Mesenchymal stem cell (in vitro differentiated cells and primary cell): ENCODE measurements around the gene TTC1.

Source experiments
- DNase-seq: peaks from one replicate; pipeline ENCODE4 v3.0.0-alpha.2; 2013
- H2AFZ ChIP-seq: one replicate; pipeline ENCODE4 v1.6.1; 2013; ENCODE audit warnings: low read depth, mild to moderate bottlenecking, control low read depth, inconsistent platforms, low read length, moderate library complexity
- H2AK5ac ChIP-seq: 2 replicates; pipeline ENCODE4 v1.6.1; 2013; ENCODE audit warnings: low read length, moderate library complexity, mild to moderate bottlenecking, inconsistent platforms; ENCODE audit not compliant: severe bottlenecking
- H2BK120ac ChIP-seq: one replicate; pipeline ENCODE4 v1.6.1; 2013; ENCODE audit warnings: low read depth, mild to moderate bottlenecking, inconsistent platforms, low read length, moderate library complexity
- H2BK12ac ChIP-seq, 2 experiments: one replicate each; pipeline ENCODE4 v1.6.1; 2013; ENCODE audit warnings: inconsistent platforms in 2 of 2, low read length in 2 of 2, mild to moderate bottlenecking in 2 of 2, moderate library complexity in 2 of 2, control low read depth in 1 of 2
- H2BK15ac ChIP-seq: one replicate; pipeline ENCODE4 v1.6.1; 2013; ENCODE audit warnings: mild to moderate bottlenecking, low read depth, inconsistent platforms; ENCODE audit not compliant: poor library complexity, severe bottlenecking
- H2BK5ac ChIP-seq: 2 replicates; pipeline ENCODE4 v1.6.1; 2013; ENCODE audit warnings: low read depth, mild to moderate bottlenecking, low read length, control low read depth, inconsistent platforms; ENCODE audit not compliant: poor library complexity, severe bottlenecking
- H3K14ac ChIP-seq, 2 experiments: one replicate each; pipeline ENCODE4 v1.6.1; 2013; ENCODE audit warnings: inconsistent platforms in 2 of 2, low read length in 2 of 2, control low read depth in 1 of 2, mild to moderate bottlenecking in 1 of 2, moderate library complexity in 1 of 2
- H3K18ac ChIP-seq, 2 experiments: one replicate each; pipeline ENCODE4 v1.6.1; 2013; ENCODE audit warnings: inconsistent platforms in 2 of 2, low read length in 2 of 2, control low read depth in 1 of 2, low read depth in 1 of 2, mild to moderate bottlenecking in 1 of 2
- H3K23ac ChIP-seq, 2 experiments: one replicate each; pipeline ENCODE4 v1.6.1; 2013; ENCODE audit warnings: inconsistent platforms in 2 of 2, low read length in 2 of 2, mild to moderate bottlenecking in 2 of 2, moderate library complexity in 2 of 2, control low read depth in 1 of 2
- H3K27ac ChIP-seq: 2 replicates; pipeline ENCODE4 v1.5.1; 2013; ENCODE audit warnings: mild to moderate bottlenecking, moderate library complexity, low read length, control low read depth, inconsistent platforms; ENCODE audit not compliant: poor library complexity, severe bottlenecking
- H3K27me3 ChIP-seq, 2 experiments: 2 replicates each; pipeline versions ENCODE4 v1.6.1 to v1.7.0; 2013; ENCODE audit warnings: low read length in 2 of 2, mild to moderate bottlenecking in 2 of 2, moderate library complexity in 2 of 2, control low read depth in 1 of 2, inconsistent platforms in 1 of 2; ENCODE audit not compliant: control insufficient read depth in 1 of 2, insufficient read depth in 1 of 2
- H3K36me3 ChIP-seq, 2 experiments: 2 replicates each; pipeline versions ENCODE4 v1.6.1 to v1.7.0; 2013; ENCODE audit warnings: low read length in 2 of 2, control low read depth in 1 of 2, inconsistent platforms in 1 of 2, low read depth in 1 of 2, mild to moderate bottlenecking in 1 of 2; ENCODE audit not compliant: insufficient read depth in 2 of 2, control insufficient read depth in 1 of 2
- H3K4ac ChIP-seq, 2 experiments: one replicate each; pipeline ENCODE4 v1.6.1; 2013; ENCODE audit warnings: inconsistent platforms in 2 of 2, low read length in 2 of 2, mild to moderate bottlenecking in 2 of 2, moderate library complexity in 2 of 2, control low read depth in 1 of 2, low read depth in 1 of 2
- H3K4me1 ChIP-seq: 2 replicates; pipeline ENCODE4 v1.6.1; 2013; ENCODE audit warnings: low read depth, low read length, control low read depth; ENCODE audit not compliant: control insufficient read depth, insufficient read depth
- H3K4me2 ChIP-seq: 2 replicates; pipeline ENCODE4 v1.6.1; 2013; ENCODE audit warnings: low read length, mild to moderate bottlenecking, inconsistent platforms; ENCODE audit not compliant: poor library complexity, severe bottlenecking
- H3K4me3 ChIP-seq, 2 experiments: 2 replicates each; pipeline versions ENCODE4 v1.5.1 to v1.7.0; 2013; ENCODE audit warnings: low read length in 2 of 2, mild to moderate bottlenecking in 2 of 2, control low read depth in 1 of 2, low read depth in 1 of 2; ENCODE audit not compliant: insufficient read depth in 1 of 2
- H3K79me1 ChIP-seq: replicated peaks from 2 replicates; pipeline ENCODE4 v1.6.1; 2013; ENCODE audit warnings: mild to moderate bottlenecking, control low read depth, low read length, inconsistent platforms; ENCODE audit not compliant: poor library complexity, severe bottlenecking
- H3K9ac ChIP-seq: 2 replicates; pipeline ENCODE4 v1.7.0; 2013; ENCODE audit warnings: mild to moderate bottlenecking, low read length, moderate library complexity
- H3K9me3 ChIP-seq: 2 replicates; pipeline ENCODE4 v1.7.0; 2013; ENCODE audit warnings: mild to moderate bottlenecking, low read length; ENCODE audit not compliant: control insufficient read depth
- H4K8ac ChIP-seq: one replicate; pipeline ENCODE4 v1.6.1; 2013; ENCODE audit warnings: inconsistent platforms, mild to moderate bottlenecking, low read length, moderate library complexity
- H4K91ac ChIP-seq: one replicate; pipeline ENCODE4 v1.6.1; 2013; ENCODE audit warnings: mild to moderate bottlenecking, low read length, inconsistent platforms
- WGBS: methylation state at CpG from one replicate; pipeline ENCODE4 v1.1.7; 2013; ENCODE audit warnings: mixed read lengths; 5-methylcytosine and 5-hydroxymethylcytosine counted together

The TTC1 gene

GRCh38 chr5:159976921-159977320, 32.0 kb upstream of the TTC1 start:
- Histone ChIP-seq H2BK15ac (no peak overlapping the region), H2AK5ac (peak overlapping the region; percentile 81), H3K4me2 (no peak overlapping the region), H2BK5ac (no peak overlapping the region), H2AFZ (no peak overlapping the region), H3K27ac (no peak overlapping the region), H3K18ac (no peak overlapping the region), H3K36me3 (no peaks in the 10 kb centered on the region), H3K4me3 (no peak overlapping the region), H3K79me1 (no peaks in the 10 kb centered on the region), H4K8ac (peak overlapping the region; percentile 14), H2BK120ac (no peak overlapping the region), H4K91ac (no peak overlapping the region), H3K27me3 (peaks cover 0 to 55% of the 10 kb centered on the region in 2 experiments), H3K9me3 (no peaks in the 10 kb centered on the region), H3K23ac (no peak overlapping the region), H3K9ac (no peak overlapping the region), H2BK12ac (no peak overlapping the region), H3K4ac (no peak overlapping the region), H3K14ac (no peak overlapping the region), H3K4me1 (peaks cover 14% of the 10 kb centered on the region)
- DNase-seq: no peak
- 91% methylated on average over 3 of the region's 3 CpGs for WGBS

GRCh38 chr5:159978358-159978757, 30.6 kb upstream of the TTC1 start:
- Histone ChIP-seq H2AK5ac (no peak overlapping the region), H3K23ac (no peak overlapping the region), H2AFZ (no peak overlapping the region), H3K4ac (no peak overlapping the region), H4K8ac (no peak overlapping the region), H3K36me3 (no peaks in the 10 kb centered on the region), H3K4me3 (no peak overlapping the region), H3K14ac (no peak overlapping the region), H4K91ac (no peak overlapping the region), H3K4me1 (peaks cover 8% of the 10 kb centered on the region), H2BK15ac (no peak overlapping the region), H3K27me3 (peaks cover 0 to 61% of the 10 kb centered on the region in 2 experiments), H3K18ac (no peak overlapping the region), H2BK120ac (no peak overlapping the region), H3K4me2 (no peak overlapping the region), H3K9ac (no peak overlapping the region), H3K9me3 (no peaks in the 10 kb centered on the region), H2BK12ac (no peak overlapping the region), H3K79me1 (no peaks in the 10 kb centered on the region), H3K27ac (no peak overlapping the region), H2BK5ac (no peak overlapping the region)
- 71% methylated on average over 2 of the region's 2 CpGs for WGBS
- no peak for DNase-seq

GRCh38 chr5:159982421-159983173, 26.3 kb upstream of the TTC1 start:
- Histone ChIP-seq H2AFZ (no peak overlapping the region), H2BK5ac (no peak overlapping the region), H3K9ac (no peak overlapping the region), H3K9me3 (no peaks in the 10 kb centered on the region), H3K4me3 (no peak overlapping the region), H3K4ac (no peak overlapping the region), H3K4me1 (peaks cover 8% of the 10 kb centered on the region), H3K36me3 (no peaks in the 10 kb centered on the region), H2AK5ac (no peak overlapping the region), H2BK15ac (no peak overlapping the region), H4K91ac (no peak overlapping the region), H2BK120ac (no peak overlapping the region), H3K4me2 (no peak overlapping the region), H2BK12ac (no peak overlapping the region), H3K14ac (peak overlapping the region in 1 of 2 experiments; percentile 29), H3K27me3 (peaks cover 16 to 86% of the 10 kb centered on the region in 2 experiments), H3K79me1 (no peaks in the 10 kb centered on the region), H3K23ac (no peak overlapping the region), H3K18ac (no peak overlapping the region), H4K8ac (no peak overlapping the region), H3K27ac (no peak overlapping the region)
- 87% methylated on average over 5 of the region's 8 CpGs for whole genome bisulfite sequencing
- DNase-seq: no peak

- Histone ChIP-seq H3K4me2 (peak overlapping the region; percentile 94), H3K4me3 (peak overlapping the region; percentile 53 to 79), H2BK120ac (no peak overlapping the region), H3K18ac (peak overlapping the region in 1 of 2 experiments; percentile 21), H3K27ac (no peak overlapping the region), H3K36me3 (no peaks in the 10 kb centered on the region), H3K23ac (no peak overlapping the region), H3K4ac (no peak overlapping the region), H4K91ac (no peak overlapping the region), H3K79me1 (no peaks in the 10 kb centered on the region), H2AFZ (peak overlapping the region; percentile 74), H4K8ac (no peak overlapping the region), H2BK15ac (no peak overlapping the region), H3K14ac (peak overlapping the region in 1 of 2 experiments; percentile 3), H3K9me3 (no peaks in the 10 kb centered on the region), H2AK5ac (no peak overlapping the region), H2BK5ac (no peak overlapping the region), H3K27me3 (peaks cover 37 to 77% of the 10 kb centered on the region in 2 experiments), H3K9ac (peak overlapping the region; percentile 53), H3K4me1 (peaks cover 7% of the 10 kb centered on the region), H2BK12ac (no peak overlapping the region)
- 4% methylated on average over 42 of the region's 50 CpGs for WGBS
- peak; percentile 58 for DNase-seq
Measured at GRCh38 chr5:159987031-159987674, 21.8 kb upstream of the TTC1 start.
